K562 (cell line): Measurements from ENCODE around the gene TRIM25. TPM values are rescaled to one million over a fixed set of nuclear protein-coding genes. Genes with fewer than 3 reads are reported as not detected.

Experiments
- CLOCK ChIP-seq: fragments of 250-450 bp; sonication (Bioruptor Pico); IDR thresholded peaks from 2 replicates; pipeline ENCODE4 v1.4.0; 2020; ENCODE audit warnings: mild to moderate bottlenecking, moderate library complexity, borderline replicate concordance
- CREBBP ChIP-seq: IDR thresholded peaks from one replicate; pipeline ENCODE4 v1.6.1; 2012; ENCODE audit warnings: low read depth, mild to moderate bottlenecking, control low read depth, inconsistent platforms, low read length
- ETS1 ChIP-seq: conservative IDR thresholded peaks from 2 replicates; pipeline ENCODE4 v1.6.1; 2011; ENCODE audit warnings: low read depth, mild to moderate bottlenecking, low read length; ENCODE audit not compliant: control insufficient read depth
- MGA ChIP-seq: fragments of 450-650 bp; IDR thresholded peaks from 2 replicates; pipeline ENCODE4 v1.6.1; 2016; ENCODE audit warnings: mild to moderate bottlenecking, moderate library complexity
- SP2 ChIP-seq: IDR thresholded peaks from 2 replicates; pipeline ENCODE4 v1.6.1; 2011; ENCODE audit warnings: mild to moderate bottlenecking, low read depth, low read length, moderate library complexity; ENCODE audit not compliant: poor library complexity, severe bottlenecking; ENCODE audit errors: extremely low read depth
- ZNF668 ChIP-seq: fragments of 250-450 bp; sonication (Bioruptor Pico); IDR thresholded peaks from 2 replicates; pipeline ENCODE4 v1.8.0; 2022; ENCODE audit warnings: mild to moderate bottlenecking, inconsistent platforms
- polyA plus RNA-seq, 8 experiments: library from polyadenylated mRNA; depleted of rRNA in 4 of 8; stranded (reverse) in 5 of 8; unstranded in 3 of 8; fragments of >200 nt; fragmentation: Nextera tagmentation in 2 of 8; fragmentation: Illumina TruSeq in 1 of 8; extraction: Ambion mirVana in 2 of 8; extraction: Trizol in 1 of 8; gene quantifications; 2 replicates each; pipeline versions ENCODE4 v1.2.1 to v1.2.3, GENCODE V29; 2011 to 2014; ENCODE audit warnings: inconsistent platforms in 1 of 8, missing spikeins in 1 of 8
- total RNA-seq, 7 experiments: library from RNA; depleted of rRNA in 6 of 7; stranded (reverse); fragments of >200 nt in 6 of 7; fragmentation: Illumina TruSeq in 2 of 7; extraction: Trizol in 2 of 7; gene quantifications; 2 replicates each; pipeline versions ENCODE4 v1.2.1 to v1.2.3, GENCODE V29; 2011 to 2021; ENCODE audit warnings: low replicate concordance in 1 of 7

The TRIM25 gene
- total and polyA plus RNA-seq, 9 of the 15 experiments (the other 6 are each of a cell fraction or from before 2014, with no cell fraction given), result 5.9 to 49.5 (median 24.5) TPM

GRCh38 chr17:56960596-56961538, 47.0 kb upstream of the TRIM25 start, which contains the start of gene COIL (continued):
- no peak; the same call in 1 of the 2 replicates for TF ChIP-seq MGA
- TF ChIP-seq ETS1, result 0 out of 2 replicates have a peak, but pooled peaks have one; percentile 42
- no peak for TF ChIP-seq CREBBP
- TF ChIP-seq SP2, result peak; percentile 21
- no peak for TF ChIP-seq ZNF668 (CRISPR knock-in tag)
- no peak for TF ChIP-seq CLOCK (CRISPR knock-in tag)
